8988T (cell line): ENCODE measurements around the gene GPRASP3.
"Not testable (repeated sequence)": the region's sequence is repeated elsewhere in the genome, so short reads cannot be mapped to it uniquely, and the experiment has no call there.

ENCODE experiments used
- DNase-seq: peaks from one replicate; pipeline ENCODE4 v3.0.0; 2011

The GPRASP3 gene, protein sequence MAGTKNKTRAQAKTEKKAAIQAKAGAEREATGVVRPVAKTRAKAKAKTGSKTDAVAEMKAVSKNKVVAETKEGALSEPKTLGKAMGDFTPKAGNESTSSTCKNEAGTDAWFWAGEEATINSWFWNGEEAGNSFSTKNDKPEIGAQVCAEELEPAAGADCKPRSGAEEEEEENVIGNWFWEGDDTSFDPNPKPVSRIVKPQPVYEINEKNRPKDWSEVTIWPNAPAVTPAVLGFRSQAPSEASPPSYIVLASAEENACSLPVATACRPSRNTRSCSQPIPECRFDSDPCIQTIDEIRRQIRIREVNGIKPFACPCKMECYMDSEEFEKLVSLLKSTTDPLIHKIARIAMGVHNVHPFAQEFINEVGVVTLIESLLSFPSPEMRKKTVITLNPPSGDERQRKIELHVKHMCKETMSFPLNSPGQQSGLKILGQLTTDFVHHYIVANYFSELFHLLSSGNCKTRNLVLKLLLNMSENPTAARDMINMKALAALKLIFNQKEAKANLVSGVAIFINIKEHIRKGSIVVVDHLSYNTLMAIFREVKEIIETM

DNA sequence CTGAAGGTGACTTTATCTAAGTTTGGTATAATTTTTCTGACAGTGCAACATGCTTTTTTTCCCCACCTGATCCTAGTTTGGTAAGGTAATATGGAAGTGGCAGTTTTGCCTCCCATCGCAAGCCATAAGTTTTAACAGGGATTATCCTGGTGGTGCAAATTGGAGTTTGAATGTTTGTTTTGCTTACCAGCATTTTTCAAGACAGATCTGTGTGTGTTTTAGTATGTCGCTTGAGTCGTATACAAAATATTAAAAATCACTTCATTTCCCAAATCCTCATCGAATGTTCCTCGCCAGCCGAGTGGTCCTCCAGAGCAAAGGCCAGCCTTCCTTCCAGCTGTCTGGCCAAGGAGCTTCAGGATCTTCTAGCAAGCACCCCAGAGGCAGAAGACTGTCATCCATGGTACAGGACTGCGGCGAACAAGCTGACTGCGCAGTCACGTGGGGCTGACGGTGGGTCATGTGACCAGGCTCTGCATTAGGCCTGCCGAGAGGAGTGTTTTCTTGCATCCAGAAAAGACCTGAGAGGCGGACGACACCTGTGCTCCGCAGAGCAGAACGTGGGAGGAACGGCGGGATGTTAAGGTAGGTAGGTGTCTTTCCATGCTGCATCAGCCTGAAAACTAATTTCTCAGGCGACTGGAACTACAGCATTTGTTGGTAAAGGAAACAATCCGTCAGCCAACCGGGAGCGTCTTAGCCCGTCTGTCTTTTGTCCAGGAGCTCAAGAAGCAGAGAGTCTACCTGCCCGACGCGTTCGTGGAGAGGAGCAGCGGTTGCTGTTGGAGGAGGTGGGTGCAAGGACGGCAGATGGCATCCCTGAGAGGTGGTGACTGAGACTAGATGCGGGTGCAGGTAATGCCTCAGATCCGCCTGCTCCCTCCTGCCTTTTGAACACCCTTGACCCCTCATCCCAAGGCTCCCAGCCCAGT, at the start of gene GPRASP3:
TSS of gene GPRASP3 (plus strand) at position 507 of the 932 bp plus-strand sequence. CDS start 28,253 bp downstream, outside the sequence.
- no peak for DNase-seq

GRCh38 chrX:102672856-102673255, 47.7 kb upstream of the GPRASP3 start:
- DNase-seq, result no peak

- DNase-seq, result not testable (repeated sequence)
Observed at GRCh38 chrX:102677479-102677878, 43.1 kb upstream of the GPRASP3 start.

DNA sequence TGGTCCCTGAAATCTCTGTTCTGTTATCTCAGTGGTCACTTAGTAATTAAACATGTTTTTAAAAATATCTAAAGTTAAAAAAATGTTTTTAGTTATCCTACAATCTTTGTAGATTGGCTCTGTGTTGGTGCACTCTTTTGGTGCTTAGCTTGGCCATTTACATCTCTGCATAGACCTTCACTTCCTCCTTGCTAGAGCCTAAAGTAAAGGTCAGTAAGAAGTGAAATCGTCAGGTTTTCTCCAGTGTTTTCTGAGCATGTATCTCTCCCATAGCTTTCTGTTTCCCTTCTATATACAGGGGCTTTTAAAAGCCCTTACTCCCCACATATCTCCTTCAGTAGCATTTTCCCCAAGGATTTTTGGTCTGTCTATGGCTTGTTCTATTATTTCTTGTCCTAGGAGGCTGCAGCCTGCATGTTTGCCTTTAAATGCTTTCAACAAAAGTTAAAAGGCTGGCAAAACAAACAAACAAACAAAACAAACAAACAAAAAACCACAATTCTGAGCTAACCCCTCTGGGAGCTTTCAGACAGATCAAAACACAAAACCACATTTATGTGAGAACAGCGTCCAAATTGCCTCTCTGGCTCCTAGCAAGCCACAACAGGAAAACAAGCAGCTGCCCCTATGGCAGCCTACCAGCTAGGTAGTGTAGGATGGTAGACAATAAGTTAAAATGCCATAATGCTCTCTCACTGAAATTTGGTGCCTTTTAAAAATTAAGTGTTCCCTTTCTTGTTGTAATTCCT, 35.6 kb upstream of the GPRASP3 start:
- DNase-seq, result no peak

GRCh38 chrX:102694749-102695148, 25.8 kb upstream of the GPRASP3 start:
- no peak for DNase-seq

DNA sequence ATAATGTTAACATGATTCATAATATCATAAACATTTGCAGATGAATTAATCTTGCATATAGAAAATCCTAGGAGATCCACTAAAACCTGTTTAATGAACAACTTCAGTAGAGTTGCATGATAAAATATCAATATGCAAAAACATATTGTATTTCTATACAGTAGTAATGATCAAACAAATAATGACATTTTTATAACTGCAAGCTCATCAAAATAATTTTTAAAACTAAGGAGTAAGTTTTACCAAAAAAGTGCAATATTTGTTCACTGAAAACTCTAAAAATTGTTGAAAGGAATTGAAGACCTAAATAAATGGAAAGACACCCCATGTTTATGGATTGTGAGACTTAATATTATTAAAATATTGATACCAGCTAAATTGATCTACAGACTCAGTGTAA, 24.2 kb upstream of the GPRASP3 start:
- DNase-seq, result no peak

DNA sequence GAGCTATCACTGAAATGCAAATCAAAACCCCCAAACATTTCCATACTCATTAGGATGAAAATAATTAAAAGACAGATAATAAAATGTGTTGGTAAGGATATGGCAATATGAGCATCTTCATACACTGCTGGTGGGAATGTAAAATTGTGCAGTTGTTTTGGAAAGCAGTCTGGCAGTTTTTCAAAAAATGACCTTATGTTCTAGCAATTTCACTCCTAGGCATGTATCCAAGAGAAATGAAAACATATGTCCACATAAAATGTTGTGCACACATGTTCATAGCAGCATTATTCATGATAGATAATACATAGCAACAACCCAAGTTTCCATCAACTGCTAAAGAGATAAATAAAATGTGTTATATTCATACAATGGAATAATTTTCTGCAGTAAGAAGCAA, 23.0 kb upstream of the GPRASP3 start:
- no peak for DNase-seq

- no peak for DNase-seq
Observed at GRCh38 chrX:102708900-102709299, 11.6 kb upstream of the GPRASP3 start.

GRCh38 chrX:102711872-102712215, 8.7 kb upstream of the GPRASP3 start:
- no peak for DNase-seq

GRCh38 chrX:102712216-102712966, 8.2 kb upstream of the GPRASP3 start, which contains the start of gene GPRASP2:
Gene GPRASP2 (plus strand): TSS chrX:102712448. CDS start chrX:102714870, 2,422 bp downstream.
- no peak for DNase-seq

DNA sequence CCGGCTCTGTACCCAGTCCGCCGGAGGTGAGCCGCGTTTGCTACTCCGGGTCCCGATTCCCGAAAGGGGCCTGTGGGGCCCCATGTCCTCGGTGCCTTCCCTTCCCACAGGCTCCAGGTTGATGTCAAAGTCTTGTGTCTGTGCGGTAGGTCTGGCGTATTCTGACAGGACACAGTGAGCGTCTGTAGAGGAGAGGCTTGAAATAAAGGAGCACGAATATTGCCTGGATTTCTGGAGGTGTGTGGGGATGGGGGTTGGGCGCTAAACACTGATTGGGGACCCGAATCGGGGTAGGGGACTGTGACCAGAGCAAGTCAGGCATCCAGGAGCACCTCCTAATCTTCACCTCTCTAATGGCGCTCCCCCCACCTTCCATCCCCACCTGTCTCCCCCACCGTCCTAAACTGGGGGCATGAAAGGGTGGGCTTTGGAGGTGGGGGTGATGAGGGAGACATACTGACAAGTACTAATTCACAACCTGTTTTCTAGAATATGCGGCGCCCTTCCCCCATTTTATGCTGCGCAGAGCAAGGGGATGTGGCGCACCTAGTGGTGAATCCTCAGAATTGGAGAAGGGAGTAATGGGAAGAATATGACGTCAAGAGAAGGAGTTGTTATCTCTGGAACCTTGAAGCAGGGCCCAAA, 7.4 kb upstream of the GPRASP3 start:
- no peak for DNase-seq

GRCh38 chrX:102714994-102715393, 5.5 kb upstream of the GPRASP3 start:
- peak; percentile 22 for DNase-seq

DNA sequence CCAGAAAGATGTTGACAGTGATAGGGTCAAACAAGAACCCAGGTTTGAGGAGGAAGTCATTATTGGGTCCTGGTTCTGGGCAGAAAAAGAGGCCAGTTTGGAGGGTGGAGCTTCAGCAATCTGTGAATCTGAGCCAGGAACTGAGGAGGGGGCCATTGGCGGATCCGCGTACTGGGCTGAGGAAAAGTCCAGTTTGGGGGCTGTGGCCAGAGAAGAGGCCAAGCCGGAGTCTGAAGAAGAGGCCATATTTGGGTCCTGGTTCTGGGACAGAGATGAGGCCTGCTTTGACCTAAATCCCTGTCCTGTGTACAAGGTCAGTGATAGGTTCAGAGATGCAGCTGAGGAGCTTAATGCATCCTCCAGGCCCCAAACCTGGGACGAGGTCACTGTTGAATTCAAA, 4.6 kb upstream of the GPRASP3 start:
- no peak for DNase-seq

DNA sequence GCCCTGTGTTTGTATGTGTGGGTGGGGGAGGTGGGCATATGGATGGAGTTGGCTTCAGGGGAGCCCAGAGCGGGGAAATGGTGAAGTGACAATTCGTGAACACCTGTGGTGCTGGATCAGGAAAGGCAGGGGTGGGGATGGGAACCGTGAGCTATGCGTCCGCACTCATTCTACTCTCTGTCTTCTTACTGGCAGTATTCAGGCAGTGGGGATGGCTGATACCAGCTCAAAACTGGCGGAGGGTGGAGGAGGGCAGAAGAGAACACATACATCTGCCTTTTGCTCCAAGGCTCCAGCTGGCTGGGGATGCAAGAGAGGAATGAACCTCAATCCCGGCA, 595 bp downstream of the GPRASP3 start:
- DNase-seq, result not testable (repeated sequence)

DNA sequence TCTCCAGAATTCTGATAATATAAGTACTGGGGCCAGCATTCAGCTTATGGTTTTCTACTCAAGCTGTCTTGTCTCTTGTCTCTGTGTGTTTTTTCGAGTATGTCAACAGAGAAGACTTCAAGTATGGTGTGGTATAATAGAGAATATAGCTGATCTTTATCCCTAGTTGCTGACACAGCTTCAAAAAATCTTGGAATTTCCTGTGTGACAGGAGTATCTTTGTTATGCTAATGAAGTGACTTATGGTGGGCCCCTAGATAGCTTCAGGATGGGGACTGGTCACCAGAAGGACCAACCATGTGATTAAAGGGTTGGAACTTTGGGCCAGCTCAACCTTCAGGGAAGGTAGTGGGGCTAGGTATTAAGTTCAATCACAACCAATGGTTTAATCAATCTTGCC, 2.9 kb downstream of the GPRASP3 start:
- DNase-seq, result no peak

DNA sequence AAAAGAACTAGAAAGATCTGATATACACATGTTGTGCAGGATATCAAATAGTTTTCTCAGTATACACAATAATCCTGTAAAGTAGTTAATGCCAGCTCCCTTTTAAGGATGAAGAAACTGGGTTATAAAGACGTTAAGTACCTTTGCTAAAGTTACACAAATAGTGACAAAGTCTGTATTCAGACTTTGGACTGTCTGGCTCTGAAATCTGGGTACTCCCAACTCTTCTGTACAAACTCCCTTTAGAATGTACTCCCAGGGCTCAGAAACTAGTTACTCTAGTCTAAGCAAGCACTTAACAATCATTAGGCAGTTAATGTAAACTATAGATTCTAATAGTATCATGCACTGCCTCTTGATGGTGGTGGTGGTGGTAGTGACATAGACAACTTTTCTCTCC, 7.2 kb downstream of the GPRASP3 start:
- no peak for DNase-seq

DNA sequence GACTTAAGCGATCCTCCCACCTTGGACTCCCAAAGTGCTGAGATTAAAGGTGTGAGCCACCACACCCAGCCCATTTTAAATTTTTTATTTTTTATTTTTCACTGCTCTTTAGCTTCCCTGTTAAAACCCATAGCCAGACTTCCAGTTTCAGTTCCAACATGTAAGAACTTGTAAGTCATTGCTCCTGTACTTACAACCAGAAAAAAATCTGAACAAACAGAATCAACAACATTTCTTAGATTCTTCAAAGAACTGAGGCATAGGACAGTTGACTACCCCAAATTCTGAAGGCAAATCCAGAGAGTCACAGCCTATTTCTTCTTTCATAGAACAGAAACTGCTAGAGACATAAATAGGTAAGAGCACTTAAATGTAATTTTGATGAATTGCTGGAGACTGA, 8.1 kb downstream of the GPRASP3 start:
- no peak for DNase-seq

GRCh38 chrX:102739657-102740056, 19.1 kb downstream of the GPRASP3 start:
- DNase-seq, result no peak

- no peak for DNase-seq
Observed at GRCh38 chrX:102744307-102744706, 23.8 kb downstream of the GPRASP3 start.

DNA sequence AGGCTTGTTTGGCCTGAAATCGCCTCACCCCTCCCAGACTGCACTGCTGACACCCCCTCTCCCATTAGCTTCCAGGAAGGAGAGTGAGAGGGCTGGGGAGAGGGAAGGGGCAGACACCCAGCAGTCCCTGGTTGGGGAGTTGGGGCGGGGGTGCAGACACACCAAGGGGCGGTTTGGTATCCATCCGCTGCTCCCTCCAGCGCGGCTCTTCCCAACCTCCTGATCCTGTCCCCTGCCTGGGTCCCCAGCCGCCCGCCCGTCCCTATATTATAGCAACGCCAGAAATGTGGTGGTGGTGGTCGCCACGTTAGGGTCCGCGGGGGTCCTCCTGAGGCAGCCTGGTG, 24.9 kb downstream of the GPRASP3 start:
- no peak for DNase-seq

DNA sequence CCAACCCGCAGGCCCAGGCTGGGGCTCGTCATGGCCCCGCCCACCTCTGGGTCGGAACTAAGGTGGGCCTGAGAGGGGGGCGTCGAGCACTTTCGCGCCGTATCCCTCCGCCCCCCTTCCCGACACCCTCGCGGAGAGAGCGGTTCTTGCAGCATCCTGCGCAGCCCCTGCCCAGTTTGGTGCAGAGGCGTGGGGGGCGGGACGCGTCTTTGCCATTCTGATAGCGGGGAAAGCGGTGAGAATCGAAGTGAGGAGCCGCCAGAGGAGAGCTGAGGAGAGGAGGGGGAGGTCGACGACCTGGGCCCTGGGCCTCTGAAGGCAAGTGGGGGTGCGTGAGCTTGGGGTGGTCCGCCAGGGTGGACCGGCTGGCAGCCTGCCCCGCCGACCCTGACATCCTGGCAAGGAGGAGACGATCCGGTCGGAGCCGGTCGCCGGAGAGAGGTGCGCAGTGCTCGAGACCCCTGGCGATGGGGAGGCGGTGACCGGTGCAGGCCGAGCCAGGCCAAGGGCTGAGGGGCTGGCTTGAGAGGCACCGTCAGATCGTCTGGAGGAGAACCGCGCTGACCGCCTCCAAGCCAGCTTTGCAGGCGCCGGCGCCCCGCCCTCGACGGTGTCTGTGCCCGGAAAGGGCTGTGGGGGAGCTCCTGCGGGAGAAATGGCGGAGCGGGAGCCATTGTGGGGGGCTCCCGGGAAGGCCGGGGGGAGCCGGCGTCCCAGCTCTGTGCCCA, 25.5 kb downstream of the GPRASP3 start:
- no peak for DNase-seq
